ENCODE data around the gene ACVRL1.

The ACVRL1 gene

DNA sequence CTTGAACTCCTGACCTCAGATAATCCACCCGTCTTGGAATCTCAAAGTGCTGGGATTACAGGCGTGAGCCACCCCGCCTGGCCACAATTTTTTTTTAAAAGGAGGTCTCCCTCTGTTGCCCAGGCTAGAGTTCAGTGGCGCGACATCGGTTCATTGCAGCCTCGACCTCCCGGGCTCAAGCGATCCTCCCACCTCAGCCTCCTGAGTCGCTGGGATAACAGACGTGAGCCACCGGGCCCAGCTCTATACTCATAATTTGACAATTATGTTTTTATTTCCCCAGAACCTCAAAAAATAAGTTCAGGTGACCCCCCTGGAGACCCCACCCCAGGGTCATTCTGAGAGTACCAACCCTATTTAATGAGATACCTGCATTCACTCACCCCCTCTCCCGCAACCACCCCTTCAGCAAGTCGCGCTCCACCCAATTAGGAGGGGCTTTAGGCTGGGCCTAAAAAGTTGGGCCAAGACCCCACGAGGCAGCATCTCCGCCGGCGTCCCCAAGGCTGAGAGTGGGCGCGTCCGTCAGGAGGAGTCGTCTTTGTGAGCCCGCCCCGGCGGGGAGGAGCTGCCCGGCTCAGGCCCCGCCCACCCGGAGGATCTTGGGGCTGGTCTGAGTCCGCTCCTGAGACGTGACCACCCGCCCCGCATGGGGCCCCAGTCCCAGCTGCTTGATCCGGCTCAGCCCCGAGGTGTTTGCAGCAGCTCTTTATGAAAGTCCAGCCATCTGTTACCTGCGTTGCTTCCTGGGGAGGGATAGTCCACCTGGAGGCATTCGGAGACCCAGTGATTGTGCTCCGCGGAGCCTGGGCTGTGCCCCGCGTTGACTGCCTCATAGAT lies 19.6 kb upstream of the ACVRL1 start, which contains the start of gene ANKRD33:
Gene ANKRD33, plus strand, starts transcription at position 628 of the 840 bp plus-strand sequence. Its CDS starts 84 bp downstream, at position 712.
- Mint-ChIP-seq H3K27ac (peak within 1 kb of the TSS; percentile 50), H3K9me3 (ENCODE audit: low read depth) (peaks cover 3% of the 10 kb centered on the region), H3K4me1 (ENCODE audit: low read depth) (peaks cover 22% of the 10 kb centered on the region), H3K4me3 (no peak within 1 kb of the TSS), H3K36me3 (peaks cover 6% of the 10 kb centered on the region), H3K27me3 (no peaks in the 10 kb centered on the region)

DNA sequence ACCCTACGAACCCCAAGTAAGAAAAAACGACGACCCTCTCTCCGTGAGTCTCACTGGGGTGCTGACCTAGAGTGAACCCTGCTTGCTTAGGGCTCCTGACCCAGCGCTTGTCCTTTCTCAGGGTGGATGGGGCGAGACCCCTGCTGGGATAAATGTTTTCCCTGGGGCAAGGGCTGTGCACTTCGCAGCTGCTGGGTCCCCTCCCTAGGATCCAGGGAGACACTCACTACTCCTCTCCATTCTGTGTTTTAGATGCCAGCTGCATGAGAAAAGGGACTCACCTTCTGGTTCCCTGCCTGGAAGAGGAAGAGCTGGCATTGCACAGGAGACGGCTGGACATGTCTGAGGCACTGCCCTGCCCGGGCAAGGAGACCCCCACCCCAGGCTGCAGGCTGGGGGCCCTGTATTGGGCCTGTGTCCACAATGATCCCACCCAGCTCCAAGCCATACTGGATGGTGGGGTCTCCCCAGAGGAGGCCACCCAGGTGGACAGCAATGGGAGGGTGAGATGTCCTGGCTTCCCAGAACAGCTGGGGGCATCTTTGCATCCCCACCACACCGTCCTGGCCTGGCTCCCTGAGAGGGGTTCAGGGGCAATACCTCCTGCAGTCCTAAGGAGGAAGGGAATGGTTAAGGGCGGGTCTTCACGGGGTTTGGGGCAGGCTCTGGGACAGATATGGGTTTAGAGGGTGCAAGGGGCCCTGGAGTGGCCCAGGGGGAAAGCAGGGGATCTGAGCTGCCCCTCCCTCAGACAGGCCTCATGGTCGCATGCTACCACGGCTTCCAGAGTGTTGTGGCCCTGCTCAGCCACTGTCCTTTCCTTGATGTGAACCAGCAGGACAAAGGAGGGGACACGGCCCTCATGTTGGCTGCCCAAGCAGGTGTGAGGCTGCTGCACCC lies 18.7 kb upstream of the ACVRL1 start:
- Mint-ChIP-seq H3K4me3 (no peak overlapping the region), H3K9me3 (ENCODE audit: low read depth) (peaks cover 3% of the 10 kb centered on the region)

DNA sequence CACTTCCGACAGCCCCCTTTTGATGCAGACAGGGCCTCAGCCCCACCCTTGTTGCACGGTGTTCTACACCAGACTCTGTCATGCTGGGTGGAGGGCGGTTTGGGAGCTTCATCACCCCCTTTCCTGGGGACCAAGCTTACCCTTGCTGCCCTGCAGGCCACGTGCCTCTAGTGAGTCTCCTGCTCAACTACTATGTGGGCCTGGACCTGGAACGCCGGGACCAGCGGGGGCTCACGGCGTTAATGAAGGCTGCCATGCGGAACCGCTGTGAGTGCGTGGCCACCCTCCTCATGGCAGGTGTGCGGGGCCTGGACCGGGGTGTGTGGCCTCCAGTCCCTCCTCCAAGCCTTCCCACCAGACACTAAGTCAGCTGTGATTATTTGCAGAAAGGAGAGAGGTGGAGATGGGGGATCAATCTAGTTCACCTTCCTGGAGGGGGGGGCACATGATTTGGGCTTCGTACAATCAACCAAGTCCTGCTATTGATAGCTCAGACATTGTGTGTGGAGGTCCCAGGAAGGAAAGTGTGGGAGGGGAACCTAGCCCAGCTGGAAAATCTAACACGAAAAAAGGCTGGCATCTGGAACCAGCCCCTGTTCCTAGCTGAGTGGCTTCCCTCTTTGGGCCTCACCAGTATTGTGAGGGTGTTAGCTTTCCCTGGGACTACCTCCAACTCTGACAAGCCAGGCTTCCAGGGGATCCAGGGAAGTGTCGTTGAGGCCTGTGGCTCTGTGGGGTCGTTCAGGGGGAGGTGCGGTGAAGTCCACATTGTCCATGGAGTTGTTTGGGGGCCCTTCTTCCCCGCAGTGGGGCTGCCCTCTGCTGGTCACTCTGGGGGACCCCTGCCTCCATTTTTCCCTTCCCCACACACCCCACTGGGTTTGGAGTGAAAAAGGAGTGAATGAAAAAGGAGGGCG lies 17.8 kb upstream of the ACVRL1 start:
- Mint-ChIP-seq H3K36me3 (peaks cover 4% of the 10 kb centered on the region), H3K9me3 (ENCODE audit: low read depth) (no peaks in the 10 kb centered on the region), H3K4me3 (no peak overlapping the region), H3K27ac (no peak overlapping the region), H3K4me1 (ENCODE audit: low read depth) (peaks cover 17% of the 10 kb centered on the region), H3K27me3 (no peaks in the 10 kb centered on the region)

More for the DNA sequence above, 18.7 kb upstream of the ACVRL1 start:
- H3K27me3 Mint-ChIP-seq: no peaks in the 10 kb centered on the region
- H3K27ac Mint-ChIP-seq: no peak overlapping the region
- H3K4me1 Mint-ChIP-seq (ENCODE audit: low read depth): peaks cover 22% of the 10 kb centered on the region
- H3K36me3 Mint-ChIP-seq: peaks cover 6% of the 10 kb centered on the region

- Mint-ChIP-seq H3K27me3 (no peaks in the 10 kb centered on the region), H3K27ac (no peak overlapping the region), H3K4me1 (ENCODE audit: low read depth) (peaks cover 11% of the 10 kb centered on the region), H3K4me3 (no peak overlapping the region), H3K36me3 (peaks cover 4% of the 10 kb centered on the region), H3K9me3 (ENCODE audit: low read depth) (no peaks in the 10 kb centered on the region)
Measured at GRCh38 chr12:51890133-51890464, 17.2 kb upstream of the ACVRL1 start.

DNA sequence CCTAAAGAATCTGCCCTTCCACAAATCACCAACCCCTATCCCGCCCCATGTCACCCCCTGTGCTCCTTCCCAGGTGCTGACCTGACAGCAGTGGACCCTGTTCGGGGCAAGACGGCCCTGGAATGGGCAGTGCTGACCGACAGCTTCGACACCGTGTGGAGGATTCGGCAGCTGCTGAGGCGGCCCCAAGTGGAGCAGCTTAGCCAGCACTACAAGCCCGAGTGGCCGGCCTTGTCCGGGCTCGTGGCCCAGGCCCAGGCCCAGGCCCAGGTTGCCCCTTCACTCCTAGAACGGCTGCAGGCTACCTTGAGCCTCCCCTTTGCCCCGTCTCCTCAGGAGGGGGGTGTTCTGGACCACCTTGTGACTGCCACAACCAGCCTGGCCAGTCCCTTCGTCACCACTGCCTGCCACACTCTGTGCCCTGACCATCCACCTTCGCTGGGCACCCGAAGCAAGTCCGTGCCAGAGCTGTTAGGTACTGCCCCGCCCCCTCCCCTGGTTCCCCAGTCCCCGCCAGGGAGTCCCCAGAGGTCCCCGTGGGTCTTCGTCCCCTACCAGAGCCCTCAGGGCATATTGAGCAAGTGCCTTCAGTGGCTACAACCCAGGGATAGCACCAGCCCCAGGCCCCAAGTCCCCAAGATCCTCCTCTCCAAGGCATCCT lies 16.7 kb upstream of the ACVRL1 start:
- no peaks in the 10 kb centered on the region for H3K27me3 Mint-ChIP-seq
- H3K4me1 Mint-ChIP-seq (ENCODE audit: low read depth): peaks cover 9% of the 10 kb centered on the region
- no peak overlapping the region for H3K4me3 Mint-ChIP-seq
- no peaks in the 10 kb centered on the region for H3K9me3 Mint-ChIP-seq (ENCODE audit: low read depth)
- H3K36me3 Mint-ChIP-seq: peaks cover 4% of the 10 kb centered on the region
- H3K27ac Mint-ChIP-seq: no peak overlapping the region

GRCh38 chr12:51891843-51892242 lies 15.5 kb upstream of the ACVRL1 start:
- no peaks in the 10 kb centered on the region for H3K9me3 Mint-ChIP-seq (ENCODE audit: low read depth)
- H3K4me3 Mint-ChIP-seq: no peak overlapping the region
- peaks cover 2% of the 10 kb centered on the region for H3K4me1 Mint-ChIP-seq (ENCODE audit: low read depth)
- no peaks in the 10 kb centered on the region for H3K27me3 Mint-ChIP-seq
- no peaks in the 10 kb centered on the region for H3K36me3 Mint-ChIP-seq
- H3K27ac Mint-ChIP-seq: no peak overlapping the region

DNA sequence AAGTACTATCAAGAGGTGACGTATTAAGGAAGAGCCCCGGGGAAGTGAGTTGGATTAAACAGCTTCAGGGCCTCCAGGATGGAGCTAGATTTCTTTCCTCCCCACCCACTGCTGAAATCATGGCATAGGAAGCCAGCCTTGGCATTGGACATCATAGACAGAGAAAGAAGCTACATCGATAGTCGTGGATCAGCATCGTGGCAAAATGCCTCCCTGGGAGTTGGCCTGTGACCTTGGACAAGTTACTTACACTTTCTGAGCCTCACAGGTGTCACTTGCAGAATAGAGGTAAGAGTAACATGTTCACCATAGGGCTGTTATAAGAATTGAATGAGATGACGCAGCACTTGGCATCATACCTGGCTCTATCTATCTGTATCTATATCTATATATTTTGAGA lies 13.5 kb upstream of the ACVRL1 start:
- H3K36me3 Mint-ChIP-seq: no peaks in the 10 kb centered on the region
- no peak overlapping the region for H3K4me3 Mint-ChIP-seq
- no peaks in the 10 kb centered on the region for H3K4me1 Mint-ChIP-seq (ENCODE audit: low read depth)
- no peak overlapping the region for H3K27ac Mint-ChIP-seq
- no peaks in the 10 kb centered on the region for H3K9me3 Mint-ChIP-seq (ENCODE audit: low read depth)
- peaks cover 3% of the 10 kb centered on the region for H3K27me3 Mint-ChIP-seq

DNA sequence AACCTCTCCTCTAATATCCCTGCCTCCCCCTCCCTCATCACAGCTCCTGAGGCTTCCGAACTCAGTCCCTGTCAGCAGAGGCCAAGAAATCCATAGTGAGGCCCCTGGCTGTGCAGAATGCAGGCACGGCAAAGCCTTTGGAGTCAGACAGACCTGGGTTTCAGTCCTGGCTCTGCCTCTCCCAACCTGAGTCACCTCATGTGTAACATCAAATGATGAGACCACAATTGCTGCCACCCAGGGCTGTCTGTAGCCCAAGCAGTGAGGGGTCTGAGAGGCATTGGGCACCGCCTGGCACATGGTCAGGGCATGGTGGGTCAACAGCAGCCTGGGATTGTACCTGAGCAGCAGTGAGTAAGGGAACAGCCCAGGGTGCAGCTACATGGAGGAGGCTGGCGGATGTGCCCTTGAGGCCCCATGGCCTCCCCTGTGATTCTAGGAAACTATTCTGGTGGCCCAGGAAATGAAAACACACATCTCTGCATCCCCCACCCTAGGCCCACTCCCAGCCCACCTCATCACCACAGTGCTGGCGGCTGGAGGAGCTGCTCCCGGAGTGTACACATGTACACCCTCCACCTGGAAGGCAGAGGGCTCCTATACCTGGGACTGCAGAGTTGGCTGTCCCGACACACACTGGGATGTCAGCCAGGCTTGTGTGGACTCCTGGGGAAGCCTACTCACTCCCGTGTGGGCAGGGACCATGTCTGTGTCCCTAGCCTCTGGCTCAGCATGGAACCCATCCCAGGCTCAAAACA lies 11.7 kb upstream of the ACVRL1 start:
- no peaks in the 10 kb centered on the region for H3K36me3 Mint-ChIP-seq
- no peaks in the 10 kb centered on the region for H3K9me3 Mint-ChIP-seq (ENCODE audit: low read depth)
- no peaks in the 10 kb centered on the region for H3K4me1 Mint-ChIP-seq (ENCODE audit: low read depth)
- H3K27ac Mint-ChIP-seq: no peak overlapping the region
- peaks cover 3% of the 10 kb centered on the region for H3K27me3 Mint-ChIP-seq
- H3K4me3 Mint-ChIP-seq: no peak overlapping the region

DNA sequence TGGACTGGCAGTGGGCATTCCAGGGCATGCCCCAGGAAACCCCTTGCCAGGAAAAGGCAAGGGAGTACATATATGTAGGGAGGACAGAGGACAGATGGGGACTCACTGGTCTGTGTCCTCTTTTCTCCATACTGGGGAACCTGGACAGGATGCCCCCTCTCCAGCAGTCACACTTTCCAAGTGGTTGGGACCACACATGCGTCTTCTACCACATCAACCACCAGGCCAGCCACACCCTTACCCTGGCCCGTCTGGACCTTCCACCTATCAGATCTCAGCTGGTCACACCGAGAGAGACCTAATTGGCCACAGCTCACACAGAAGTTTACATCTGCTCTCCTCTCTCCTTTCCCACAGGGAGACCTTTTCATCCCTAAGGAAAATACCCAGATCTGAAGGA lies 11.1 kb upstream of the ACVRL1 start:
- H3K36me3 Mint-ChIP-seq: no peaks in the 10 kb centered on the region
- H3K4me3 Mint-ChIP-seq: no peak overlapping the region
- peaks cover 3% of the 10 kb centered on the region for H3K27me3 Mint-ChIP-seq
- H3K9me3 Mint-ChIP-seq (ENCODE audit: low read depth): no peaks in the 10 kb centered on the region
- no peak overlapping the region for H3K27ac Mint-ChIP-seq
- no peaks in the 10 kb centered on the region for H3K4me1 Mint-ChIP-seq (ENCODE audit: low read depth)

- H3K36me3 Mint-ChIP-seq: no peaks in the 10 kb centered on the region
- H3K27ac Mint-ChIP-seq: no peak overlapping the region
- H3K27me3 Mint-ChIP-seq: peaks cover 3% of the 10 kb centered on the region
- H3K4me3 Mint-ChIP-seq: no peak overlapping the region
- no peaks in the 10 kb centered on the region for H3K4me1 Mint-ChIP-seq (ENCODE audit: low read depth)
- H3K9me3 Mint-ChIP-seq (ENCODE audit: low read depth): no peaks in the 10 kb centered on the region
Measured at GRCh38 chr12:51897181-51897580, 10.1 kb upstream of the ACVRL1 start.

GRCh38 chr12:51898506-51898905 lies 8.8 kb upstream of the ACVRL1 start:
- H3K27ac Mint-ChIP-seq: no peak overlapping the region
- H3K9me3 Mint-ChIP-seq (ENCODE audit: low read depth): no peaks in the 10 kb centered on the region
- no peaks in the 10 kb centered on the region for H3K4me1 Mint-ChIP-seq (ENCODE audit: low read depth)
- H3K36me3 Mint-ChIP-seq: no peaks in the 10 kb centered on the region
- no peak overlapping the region for H3K4me3 Mint-ChIP-seq
- H3K27me3 Mint-ChIP-seq: peaks cover 3% of the 10 kb centered on the region

DNA sequence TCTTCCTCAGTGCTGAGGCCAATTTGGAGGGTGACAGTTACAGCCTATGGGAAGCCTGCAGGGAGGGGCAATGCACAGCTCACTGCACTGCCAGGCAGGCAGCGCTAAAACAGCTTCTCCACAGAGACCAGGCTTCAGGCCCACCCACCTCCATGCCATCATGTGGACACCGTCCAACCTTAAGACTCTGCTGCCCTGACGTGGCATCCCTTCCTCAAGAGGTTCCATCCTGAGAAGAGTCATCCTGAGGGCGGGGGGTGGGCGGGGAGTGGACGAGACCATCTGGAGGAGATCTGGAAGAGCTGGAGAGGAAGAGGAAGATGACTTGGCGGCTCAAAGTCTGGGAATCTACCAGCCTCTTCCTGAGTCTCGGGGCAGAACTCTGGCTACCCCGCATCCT lies 8.4 kb upstream of the ACVRL1 start:
- Mint-ChIP-seq H3K36me3 (no peaks in the 10 kb centered on the region), H3K4me3 (no peak overlapping the region), H3K4me1 (ENCODE audit: low read depth) (no peaks in the 10 kb centered on the region), H3K27me3 (peaks cover 3% of the 10 kb centered on the region), H3K27ac (no peak overlapping the region), H3K9me3 (ENCODE audit: low read depth) (no peaks in the 10 kb centered on the region)

DNA sequence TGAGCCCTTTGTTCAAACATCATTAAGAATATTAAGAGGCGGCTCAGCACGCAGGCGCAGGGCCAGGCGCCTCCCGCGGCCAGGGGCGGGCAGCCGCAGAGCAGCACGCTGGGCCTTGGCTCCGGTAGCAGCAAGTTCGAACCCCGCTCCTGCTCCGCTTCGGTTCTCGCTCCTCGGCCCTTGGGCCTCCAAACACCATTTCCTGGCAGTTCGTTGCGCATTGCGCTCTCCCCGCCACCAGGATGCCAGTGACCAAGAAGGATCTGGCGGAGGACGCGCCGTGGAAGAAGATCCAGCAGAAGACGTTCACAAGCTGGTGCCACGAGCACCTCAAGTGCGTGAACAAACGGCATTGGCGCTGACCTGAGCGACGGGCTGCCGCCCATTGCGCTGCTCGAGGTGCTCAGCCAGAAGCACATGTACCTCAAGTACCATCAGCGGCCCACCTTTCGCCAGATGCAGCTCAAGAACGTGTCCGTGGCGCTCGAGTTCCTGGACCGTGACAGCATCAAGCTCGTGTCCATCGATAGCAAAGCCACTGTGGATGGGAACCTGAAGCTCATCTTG lies 6.9 kb upstream of the ACVRL1 start:
- H3K9me3 Mint-ChIP-seq (ENCODE audit: low read depth): no peaks in the 10 kb centered on the region
- no peaks in the 10 kb centered on the region for H3K36me3 Mint-ChIP-seq
- H3K27me3 Mint-ChIP-seq: peaks cover 3% of the 10 kb centered on the region
- H3K4me3 Mint-ChIP-seq: no peak overlapping the region
- H3K4me1 Mint-ChIP-seq (ENCODE audit: low read depth): no peaks in the 10 kb centered on the region
- no peak overlapping the region for H3K27ac Mint-ChIP-seq

All from activated naive CD8-positive, alpha-beta T cell (primary cell).